NT2/D1 (cell line): ENCODE measurements around the gene PARP8.

Experiments used
- YY1 ChIP-seq: IDR thresholded peaks from 2 replicates; pipeline ENCODE4 v1.6.1; 2011; ENCODE audit not compliant: insufficient read length, insufficient read depth
- ZNF274 ChIP-seq: IDR thresholded peaks from 2 replicates; pipeline ENCODE4 v1.6.1; 2011; ENCODE audit warnings: mild to moderate bottlenecking, low read depth, low read length

GRCh38 chr5:50856401-50857119, 190.1 kb downstream of the PARP8 start:
- TF ChIP-seq ZNF274 (no peak), YY1 (no peak)
